KMS-11 (cell line): ENCODE data around the gene ETNK2.

ENCODE experiments used
- H2AFZ ChIP-seq: fragments of 200-600 bp; sonication (generic); 2 replicates; pipeline ENCODE4 v1.6.1; 2016; ENCODE audit warnings: antibody characterized with exemption, mixed run types, low read depth
- H3K27ac ChIP-seq: fragments of 200-600 bp; sonication (generic); 2 replicates; pipeline ENCODE4 v1.6.1; 2016; ENCODE audit warnings: mild to moderate bottlenecking, mixed run types
- H3K27me3 ChIP-seq: fragments of 200-600 bp; sonication (generic); 2 replicates; pipeline ENCODE4 v1.6.1; 2017; ENCODE audit warnings: mild to moderate bottlenecking, low read depth, mixed run types, moderate library complexity; ENCODE audit not compliant: insufficient read depth
- H3K36me3 ChIP-seq: fragments of 200-600 bp; sonication (generic); 2 replicates; pipeline ENCODE4 v1.6.1; 2017; ENCODE audit warnings: mild to moderate bottlenecking, mixed run types; ENCODE audit not compliant: insufficient read depth
- H3K4me1 ChIP-seq: fragments of 200-600 bp; sonication (generic); 2 replicates; pipeline ENCODE4 v1.6.1; 2016; ENCODE audit warnings: mild to moderate bottlenecking, low read depth, mixed run types; ENCODE audit not compliant: poor library complexity, severe bottlenecking
- H3K4me2 ChIP-seq: fragments of 200-600 bp; sonication (generic); 2 replicates; pipeline ENCODE4 v1.7.0; 2016; ENCODE audit warnings: mild to moderate bottlenecking, mixed run types
- H3K4me3 ChIP-seq: fragments of 200-600 bp; sonication (generic); IDR thresholded peaks from 2 replicates; pipeline ENCODE4 v1.6.1; 2017; ENCODE audit warnings: low read depth, low read length, mixed read lengths; ENCODE audit not compliant: insufficient read depth
- H3K79me2 ChIP-seq: fragments of 200-600 bp; sonication (generic); 2 replicates; pipeline ENCODE4 v1.6.1; 2016; ENCODE audit warnings: low read depth, mixed run types; ENCODE audit not compliant: insufficient read depth
- H3K9ac ChIP-seq: fragments of 200-600 bp; sonication (generic); 2 replicates; pipeline ENCODE4 v1.6.1; 2016; ENCODE audit warnings: mild to moderate bottlenecking, mixed run types
- H4K20me1 ChIP-seq: fragments of 200-600 bp; sonication (generic); 2 replicates; pipeline ENCODE4 v1.6.1; 2016; ENCODE audit warnings: mild to moderate bottlenecking, mixed run types; ENCODE audit not compliant: insufficient read depth
- CTCF ChIP-seq: fragments of 200-600 bp; sonication (generic); conservative IDR thresholded peaks from 2 replicates; pipeline ENCODE4 v1.6.1; 2017; ENCODE audit warnings: low read depth, mild to moderate bottlenecking, antibody characterized with exemption, low read length, moderate library complexity, mixed read lengths

Gene ETNK2

GRCh38 chr1:204178487-204179281 is 26.8 kb upstream of the ETNK2 start:
- no peak for TF ChIP-seq CTCF
- H3K4me1 ChIP-seq, result no peaks in the 10 kb centered on the region
- no peak overlapping the region for H2AFZ ChIP-seq
- no peaks in the 10 kb centered on the region for H3K36me3 ChIP-seq
- no peak overlapping the region for H3K4me3 ChIP-seq
- H3K9ac ChIP-seq, result no peak overlapping the region
- no peaks in the 10 kb centered on the region for H3K79me2 ChIP-seq
- H4K20me1 ChIP-seq, result no peaks in the 10 kb centered on the region
- H3K27ac ChIP-seq, result no peak overlapping the region
- peaks cover 11% of the 10 kb centered on the region; the same call in 1 of the 2 replicates for H3K27me3 ChIP-seq
- H3K4me2 ChIP-seq, result no peak overlapping the region

- no peak overlapping the region for H3K4me2 ChIP-seq
- H3K4me3 ChIP-seq, result no peak overlapping the region
- H3K9ac ChIP-seq, result no peak overlapping the region
- H3K36me3 ChIP-seq, result no peaks in the 10 kb centered on the region
- peaks cover 11% of the 10 kb centered on the region; the same call in 1 of the 2 replicates for H3K27me3 ChIP-seq
- no peaks in the 10 kb centered on the region for H3K79me2 ChIP-seq
- H3K4me1 ChIP-seq, result no peaks in the 10 kb centered on the region
- no peak for TF ChIP-seq CTCF
- no peaks in the 10 kb centered on the region for H4K20me1 ChIP-seq
- no peak overlapping the region for H3K27ac ChIP-seq
- no peak overlapping the region for H2AFZ ChIP-seq
Observed at GRCh38 chr1:204177133-204177532, 25.3 kb upstream of the ETNK2 start.

GRCh38 chr1:204176049-204176448 is 24.2 kb upstream of the ETNK2 start:
- H3K79me2 ChIP-seq, result no peaks in the 10 kb centered on the region

GRCh38 chr1:204174958-204175357 is 23.1 kb upstream of the ETNK2 start:
- Histone ChIP-seq H3K79me2 (no peaks in the 10 kb centered on the region), H3K27me3 (peaks cover 11% of the 10 kb centered on the region; the same call in 1 of the 2 replicates), H4K20me1 (no peaks in the 10 kb centered on the region), H3K36me3 (no peaks in the 10 kb centered on the region), H3K9ac (no peak overlapping the region), H3K4me3 (no peak overlapping the region), H3K4me2 (no peak overlapping the region), H3K4me1 (no peaks in the 10 kb centered on the region), H2AFZ (no peak overlapping the region), H3K27ac (no peak overlapping the region)
- no peak for TF ChIP-seq CTCF

More at GRCh38 chr1:204176049-204176448, 24.2 kb upstream of the ETNK2 start:
- Histone ChIP-seq H4K20me1 (no peaks in the 10 kb centered on the region), H3K36me3 (no peaks in the 10 kb centered on the region), H3K4me3 (no peak overlapping the region), H3K9ac (no peak overlapping the region), H3K27me3 (peaks cover 11% of the 10 kb centered on the region; the same call in 1 of the 2 replicates), H3K4me1 (no peaks in the 10 kb centered on the region), H3K27ac (no peak overlapping the region), H3K4me2 (no peak overlapping the region), H2AFZ (no peak overlapping the region)
- no peak for TF ChIP-seq CTCF
